Stimulated activated CD8-positive, alpha-beta memory T cell treated with anti-CD3 and anti-CD28 coated beads, Interleukin-12 subunit alpha, Interleukin-12 subunit beta, amount 100 ng/mL, for 1 hour (primary cell): ENCODE data around the gene RMDN3.

ENCODE experiments used
- DNase-seq: peaks from one replicate; pipeline ENCODE4 v3.0.0-alpha.2; 2020; ENCODE audit warnings: low read depth

RMDN3 gene

GRCh38 chr15:40773496-40773895 lies 18.4 kb upstream of the RMDN3 start:
- no peak for DNase-seq

- no peak for DNase-seq
Observed at GRCh38 chr15:40772014-40772413, 17.0 kb upstream of the RMDN3 start.

GRCh38 chr15:40771242-40771641 lies 16.2 kb upstream of the RMDN3 start:
- no peak for DNase-seq

GRCh38 chr15:40770147-40770721 lies 15.2 kb upstream of the RMDN3 start:
- DNase-seq = no peak

DNA sequence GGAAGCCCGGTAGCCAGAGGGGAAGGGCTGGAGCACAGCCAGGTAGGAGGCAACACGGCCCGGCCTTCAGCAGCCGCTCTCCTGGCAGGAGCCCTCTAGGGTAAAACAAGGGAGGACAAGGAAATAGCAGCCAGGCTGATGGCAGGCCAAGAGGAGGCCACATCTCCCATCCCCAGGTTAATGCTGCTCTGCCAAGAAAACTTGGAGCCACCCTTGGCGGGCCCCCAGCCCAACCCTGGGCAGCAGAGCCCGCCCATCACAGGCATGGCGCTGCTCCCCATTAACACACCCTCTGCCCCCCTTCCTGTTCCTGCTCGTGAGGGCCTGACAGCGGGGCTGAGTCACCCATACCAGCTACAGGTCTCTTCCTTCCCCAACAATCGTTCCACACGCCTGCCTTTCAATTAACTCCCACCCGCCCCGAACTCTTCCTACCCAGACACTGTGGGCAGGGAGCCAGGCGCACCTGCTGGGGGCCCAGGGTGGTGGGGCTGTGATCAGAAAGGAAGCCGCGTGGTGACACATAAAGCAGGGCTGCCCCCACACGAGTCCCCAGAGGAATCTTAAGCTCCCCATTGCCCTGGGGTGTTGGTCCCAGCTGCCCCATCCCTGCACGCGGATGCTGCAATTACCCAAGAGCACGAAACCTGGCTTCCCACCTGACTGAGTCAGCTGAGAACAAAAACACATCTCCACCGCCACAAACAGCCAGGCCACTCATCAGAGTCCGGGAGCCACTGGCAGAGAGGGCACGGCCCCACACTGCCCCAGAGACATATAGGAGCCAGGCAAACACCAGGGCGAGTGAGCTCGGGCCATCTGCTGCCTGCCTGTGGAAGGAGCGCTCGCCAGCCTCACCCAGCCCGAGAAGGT lies 14.5 kb upstream of the RMDN3 start, which contains the start of gene C15orf62:
Gene C15orf62 (plus strand): TSS at position 707 of the 873 bp plus-strand sequence. CDS start 516 bp downstream, outside the sequence.
- peak; percentile 44 for DNase-seq

DNA sequence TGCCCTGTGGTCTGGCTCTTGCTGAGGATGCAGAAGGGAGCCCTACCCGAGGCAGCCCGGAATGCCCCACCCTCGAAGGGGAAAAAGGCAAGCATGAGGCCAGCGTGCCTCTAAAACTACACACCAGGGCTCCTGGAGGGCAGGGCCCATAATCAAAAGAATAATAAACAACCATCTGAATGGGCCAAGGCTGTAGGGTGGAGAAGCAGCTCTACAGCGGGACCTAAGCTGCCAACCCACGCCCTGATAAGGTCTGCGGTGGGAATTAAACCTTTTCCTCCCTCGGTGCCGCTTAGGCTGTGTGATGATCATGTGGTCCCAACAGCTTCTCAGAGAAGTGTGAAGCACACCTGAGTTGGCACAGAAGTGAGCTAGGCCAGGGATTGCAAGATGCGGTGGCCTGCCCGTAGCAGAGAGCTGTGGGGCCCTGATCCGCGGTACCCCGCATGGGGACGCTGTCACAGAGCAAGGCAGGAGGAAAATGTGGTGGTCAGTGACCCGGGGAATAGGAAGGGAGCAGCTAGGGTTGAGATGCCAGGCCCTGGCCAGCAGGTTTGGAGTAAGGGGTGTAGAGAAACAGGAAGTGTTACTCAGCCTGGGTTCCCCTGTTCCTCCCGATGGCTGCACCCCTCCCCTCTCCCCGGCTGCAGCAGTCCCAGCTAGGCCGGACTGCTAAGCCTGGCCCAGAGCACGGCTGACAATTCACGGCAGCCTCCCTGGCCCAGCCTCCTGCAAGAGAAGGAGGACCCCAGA lies 13.6 kb upstream of the RMDN3 start:
- DNase-seq = no peak

DNA sequence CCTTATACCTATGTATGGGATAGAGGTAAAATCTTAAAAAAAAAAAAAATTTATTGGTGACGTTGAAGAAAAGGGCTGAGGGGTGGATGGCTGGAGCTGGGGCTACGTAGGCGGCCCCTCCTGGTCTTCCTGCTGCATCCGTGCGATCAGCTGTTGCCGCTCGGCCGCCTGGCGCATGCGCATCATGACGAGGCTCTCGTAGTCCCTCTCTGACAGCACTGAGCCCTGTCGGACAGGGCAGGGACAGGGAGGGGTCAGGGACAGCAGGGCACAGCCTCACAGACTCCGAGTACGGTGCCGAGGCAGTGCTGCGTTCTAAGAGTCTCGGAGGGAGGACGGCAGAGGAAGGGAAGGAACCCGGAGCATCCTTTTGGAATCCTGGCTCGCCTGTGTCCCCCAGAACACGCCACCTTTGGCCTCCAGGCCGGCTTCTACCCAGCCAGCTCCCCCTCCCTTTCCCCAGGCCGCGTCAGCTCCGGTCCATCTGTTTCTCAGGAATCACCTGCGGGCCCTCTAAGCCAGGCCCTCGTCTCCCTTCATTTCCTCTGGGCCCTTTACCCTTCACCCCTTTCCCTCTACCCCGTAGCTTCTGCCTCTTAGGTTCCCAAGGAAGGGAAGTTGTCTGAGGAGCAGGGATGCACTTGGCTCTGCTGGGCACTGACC lies 12.9 kb upstream of the RMDN3 start:
- no peak for DNase-seq

DNA sequence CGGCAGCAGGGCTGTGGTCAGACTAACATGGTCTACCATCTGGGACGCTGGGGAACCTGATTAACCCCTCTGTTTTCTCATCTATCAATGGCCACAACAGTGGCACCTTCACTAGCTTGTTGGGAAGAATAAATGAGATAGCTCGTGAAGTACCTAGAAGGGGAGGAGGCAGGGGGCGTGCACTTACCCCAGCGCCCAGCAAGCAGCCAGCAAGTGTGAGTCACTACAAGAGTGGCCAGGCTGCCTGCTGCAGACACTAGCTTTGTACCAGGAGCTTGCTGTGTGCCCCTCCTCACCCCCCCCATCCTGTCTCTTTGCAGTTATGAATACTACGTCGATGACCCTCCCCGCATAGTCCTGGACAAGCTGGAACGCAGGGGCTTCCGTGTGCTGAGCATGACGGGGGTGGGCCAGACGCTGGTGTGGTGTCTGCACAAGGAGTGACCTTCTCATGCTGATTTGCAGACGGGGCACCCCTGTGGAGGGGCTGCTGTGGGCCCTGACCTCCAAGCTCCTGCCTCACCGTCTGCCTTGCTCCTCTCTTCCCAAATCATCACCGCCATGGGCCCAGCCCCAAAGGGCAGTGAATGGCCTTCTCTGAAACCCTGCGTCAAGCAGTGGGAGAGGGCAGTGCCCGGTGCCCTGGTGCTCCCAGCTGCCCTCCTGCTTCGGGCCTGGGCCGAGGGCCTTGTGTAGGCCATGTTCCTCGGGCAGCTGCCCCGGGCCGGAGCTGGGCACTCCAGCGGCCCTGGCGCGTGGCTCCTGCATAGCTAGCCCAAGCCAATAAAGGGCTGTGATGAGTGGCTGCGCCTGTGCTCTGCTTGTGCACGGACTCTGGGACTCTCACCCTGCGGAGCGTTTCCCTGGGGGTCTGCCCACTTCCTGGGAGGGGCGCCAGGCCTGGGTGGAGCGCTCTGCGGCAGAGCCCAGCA lies 12.1 kb upstream of the RMDN3 start:
- no peak for DNase-seq

DNA sequence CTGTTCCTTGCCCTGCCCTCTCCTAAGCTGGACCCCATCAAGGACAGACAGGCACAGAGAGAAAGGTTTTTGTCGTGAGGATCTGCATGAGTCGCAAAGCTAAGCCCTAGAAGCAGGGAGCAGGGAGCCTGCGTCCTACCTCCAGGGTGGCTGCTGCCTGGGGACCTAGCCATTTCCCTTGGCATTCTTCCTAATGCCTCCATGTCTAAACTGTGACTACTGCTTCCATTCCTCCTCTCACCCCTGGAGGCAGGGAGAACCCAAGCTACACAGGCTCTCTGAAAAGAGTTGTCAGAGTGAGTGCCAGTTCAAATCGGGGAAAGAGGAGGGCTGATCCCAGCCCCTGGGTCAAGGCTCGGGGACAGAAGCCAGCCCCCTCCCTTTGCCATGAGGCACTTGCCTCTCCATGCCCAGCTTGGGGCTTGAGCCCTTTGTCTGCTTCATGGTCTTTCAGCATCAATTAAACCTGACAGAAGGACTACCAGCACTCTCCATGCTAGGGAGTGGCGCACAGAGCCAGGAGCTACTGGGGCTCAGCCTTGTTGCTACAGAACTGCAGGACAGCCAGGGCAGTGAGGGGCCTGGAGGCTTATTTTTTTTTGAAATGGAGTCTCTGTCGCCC lies 11.3 kb upstream of the RMDN3 start:
- no peak for DNase-seq

- DNase-seq = no peak
Observed at GRCh38 chr15:40764629-40765103, 9.6 kb upstream of the RMDN3 start.

DNA sequence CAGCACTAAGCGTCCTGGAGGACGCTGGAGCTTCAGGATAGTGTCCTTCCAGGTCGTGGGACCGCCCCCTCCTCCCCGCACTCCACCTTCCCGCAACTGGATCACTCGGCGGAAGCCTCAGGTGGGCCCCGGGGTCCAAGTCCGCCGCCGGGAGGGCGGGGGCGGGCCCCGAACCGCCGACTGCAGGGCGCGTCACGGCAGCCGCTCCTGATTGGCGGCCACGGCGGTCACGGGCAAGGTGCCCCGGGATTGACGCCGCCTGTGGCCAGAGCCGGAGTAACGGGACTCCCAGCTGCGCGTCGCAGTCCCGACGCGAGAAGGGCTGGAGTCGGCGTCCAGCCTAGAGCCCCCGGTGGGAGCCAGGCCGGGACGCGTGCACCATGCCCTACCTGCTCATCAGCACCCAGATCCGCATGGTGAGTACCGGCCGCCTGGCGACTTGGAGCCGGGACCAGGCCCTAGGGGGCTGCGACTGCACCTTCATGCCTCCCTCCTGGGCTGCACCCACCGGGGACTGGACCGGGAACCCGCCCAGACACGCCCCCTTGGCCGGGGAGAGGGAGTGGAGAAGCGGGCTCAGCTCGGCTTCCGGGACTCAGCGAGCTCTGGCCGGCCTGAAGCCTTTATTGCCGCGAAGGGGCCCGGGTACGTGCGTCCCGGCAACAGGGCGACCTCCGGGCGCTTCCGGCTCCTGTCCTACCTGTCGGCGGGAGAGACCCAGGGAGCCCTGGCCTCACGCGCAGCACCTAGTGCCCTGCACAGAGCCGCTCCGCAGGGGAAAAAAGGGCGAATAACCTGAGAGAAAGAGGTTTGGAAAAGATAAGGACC lies 9.0 kb upstream of the RMDN3 start, which contains the start of gene GCHFR:
Gene GCHFR (plus strand): TSS at position 268 of the 828 bp plus-strand sequence. CDS start 113 bp downstream, at position 381.
- DNase-seq = no peak

- no peak for DNase-seq
Observed at GRCh38 chr15:40762919-40763800, 8.1 kb upstream of the RMDN3 start.

DNA sequence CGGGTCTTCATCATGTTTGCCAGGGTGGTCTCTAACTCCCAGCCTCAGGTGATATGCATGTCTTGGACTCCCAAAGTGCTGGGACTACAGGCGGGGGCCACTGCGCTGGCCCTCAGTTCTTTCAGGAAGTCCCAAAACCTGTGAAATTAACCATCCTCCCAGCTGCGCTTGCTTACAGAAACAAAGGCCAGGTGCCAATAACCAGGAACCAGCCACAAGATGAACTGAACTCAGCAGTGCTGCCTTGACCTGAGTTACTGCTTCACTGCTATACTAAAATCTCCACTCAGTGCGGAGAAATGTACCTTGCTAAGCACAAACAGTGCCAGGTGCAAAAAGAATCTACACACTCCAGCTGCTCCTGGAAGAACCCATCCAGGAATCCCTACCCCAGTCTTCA lies 4.9 kb upstream of the RMDN3 start:
- no peak for DNase-seq

DNA sequence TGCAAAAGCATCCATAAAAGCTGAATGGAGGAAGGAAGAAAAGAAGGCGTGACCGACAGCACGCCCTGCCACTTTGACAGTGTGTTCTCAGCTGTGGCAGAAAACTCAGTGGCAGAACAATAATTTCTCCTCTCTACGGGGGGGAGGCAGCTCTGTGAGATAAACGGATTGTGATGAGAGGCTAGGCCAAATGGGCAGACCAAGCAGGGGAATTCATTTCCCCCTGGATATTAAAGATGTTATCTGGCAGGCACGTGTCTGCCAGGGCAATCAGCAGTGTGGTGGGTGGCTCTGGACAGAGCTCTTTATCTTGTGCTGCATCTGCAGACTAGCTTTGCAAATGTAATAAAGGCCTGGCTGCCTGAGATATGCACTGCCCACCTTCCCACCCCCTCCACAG lies 1.9 kb upstream of the RMDN3 start:
- no peak for DNase-seq

DNA sequence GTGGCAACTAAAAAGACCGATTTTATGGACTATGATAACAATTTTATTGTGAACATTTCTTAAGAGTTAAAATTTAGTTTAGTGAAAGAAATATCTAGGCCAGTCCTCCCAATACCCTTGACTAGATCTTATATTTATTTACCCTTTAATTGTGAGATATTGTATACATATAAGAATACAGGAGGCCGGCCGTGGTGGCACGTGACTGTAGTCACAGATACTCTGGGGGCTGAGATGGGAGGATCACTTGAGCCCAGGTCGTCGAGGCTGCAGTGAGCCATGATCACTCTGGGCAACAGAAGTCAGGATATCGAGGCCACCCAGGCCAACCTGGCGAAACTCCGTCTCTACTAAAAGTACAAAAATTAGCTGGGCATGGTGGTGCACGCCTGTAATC lies 756 bp upstream of the RMDN3 start:
- no peak for DNase-seq

GRCh38 chr15:40754574-40754882 lies 526 bp downstream of the RMDN3 start:
- no peak for DNase-seq

DNA sequence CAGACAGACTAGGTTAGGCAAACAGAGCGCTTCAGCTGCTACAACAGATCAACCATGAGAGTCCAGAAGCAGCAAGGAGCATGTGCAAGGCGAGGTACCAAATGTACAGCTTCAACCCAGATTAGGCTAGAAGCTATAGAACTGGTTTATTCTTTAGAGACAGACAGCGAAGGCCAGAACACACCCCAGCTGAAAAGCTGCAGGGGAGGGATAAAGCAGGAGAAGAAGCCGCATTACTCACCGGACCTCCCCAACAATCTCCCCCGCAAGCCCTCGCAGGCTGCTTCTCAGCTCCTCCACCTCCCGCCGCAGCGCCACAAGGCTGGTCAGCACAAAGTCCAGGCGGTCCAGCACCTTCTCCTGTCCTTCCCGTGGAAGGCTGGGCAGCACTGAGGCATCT lies 3.3 kb downstream of the RMDN3 start:
- no peak for DNase-seq

- no peak for DNase-seq
Observed at GRCh38 chr15:40750885-40751284, 4.2 kb downstream of the RMDN3 start.

- DNase-seq = no peak
Observed at GRCh38 chr15:40749151-40749630, 5.9 kb downstream of the RMDN3 start.
